HG03460 (cell line): Measurements from ENCODE around the gene FAM181A.

ENCODE experiments used
- ATAC-seq: cut with Tn5 transposase; IDR thresholded peaks from one replicate; pipeline ENCODE4 v1.9.1; 2021; ENCODE audit not compliant: unreplicated experiment

FAM181A gene

GRCh38 chr14:93947282-93947681, 20.1 kb downstream of the FAM181A start:
- ATAC-seq, result no peak

GRCh38 chr14:93949511-93950075, 22.4 kb downstream of the FAM181A start:
- no peak for ATAC-seq

GRCh38 chr14:93950948-93951634, 23.9 kb downstream of the FAM181A start:
- ATAC-seq, result no peak

GRCh38 chr14:93951635-93952540, 24.7 kb downstream of the FAM181A start:
- ATAC-seq, result no peak

GRCh38 chr14:93952829-93953228, 25.7 kb downstream of the FAM181A start:
- ATAC-seq, result no peak

- no peak for ATAC-seq
Observed at GRCh38 chr14:93953263-93953662, 26.1 kb downstream of the FAM181A start.

GRCh38 chr14:93953739-93954515, 26.8 kb downstream of the FAM181A start:
- ATAC-seq, result no peak

- ATAC-seq, result no peak
Observed at GRCh38 chr14:93954516-93954830, 27.3 kb downstream of the FAM181A start.

GRCh38 chr14:93954900-93955849, 28.0 kb downstream of the FAM181A start:
- ATAC-seq, result peak; percentile 31

GRCh38 chr14:93955850-93956481, 28.8 kb downstream of the FAM181A start:
- no peak for ATAC-seq

- ATAC-seq, result no peak
Observed at GRCh38 chr14:93956514-93957332, 29.6 kb downstream of the FAM181A start.

GRCh38 chr14:93957333-93957710, 30.2 kb downstream of the FAM181A start:
- ATAC-seq, result no peak

GRCh38 chr14:93957751-93958566, 30.8 kb downstream of the FAM181A start:
- no peak for ATAC-seq

- no peak for ATAC-seq
Observed at GRCh38 chr14:93958567-93959238, 31.6 kb downstream of the FAM181A start.

GRCh38 chr14:93959239-93960107, 32.3 kb downstream of the FAM181A start:
- peak; percentile 64 for ATAC-seq

GRCh38 chr14:93960108-93960475, 32.9 kb downstream of the FAM181A start:
- no peak for ATAC-seq
